ENCODE measurements around the gene METTL5.
"Not testable (repeated sequence)": the region's sequence is repeated elsewhere in the genome, so short reads cannot be mapped to it uniquely, and the experiment has no call there.

METTL5 gene

GRCh38 chr2:169845016-169845415, 20.3 kb upstream of the METTL5 start:
- Histone ChIP-seq H3F3A (ENCODE audit: insufficient read depth, low read length) (no peaks in the 10 kb centered on the region), H3K79me2 (ENCODE audit: insufficient read depth, low read length) (peaks cover 3% of the 10 kb centered on the region; the same call in 1 of the 2 replicates), H3K9me3 (ENCODE audit: low read length) (peaks cover 3% of the 10 kb centered on the region), H3K27me3 (ENCODE audit: insufficient read depth, low read length) (no peaks in the 10 kb centered on the region), H3K9ac (ENCODE audit: low read length) (no peak overlapping the region), H3K4me2 (ENCODE audit: low read length) (no peak overlapping the region), H4K20me1 (ENCODE audit: insufficient read depth, low read length) (no peaks in the 10 kb centered on the region), H2AFZ (ENCODE audit: low read length) (no peak overlapping the region), H3K27ac (ENCODE audit: low read depth, low read length, poor library complexity, severe bottlenecking) (no peak overlapping the region), H3K9me2 (ENCODE audit: low read depth, low read length) (no peaks in the 10 kb centered on the region), H3K36me3 (ENCODE audit: insufficient read depth, low read length) (peaks cover 9% of the 10 kb centered on the region), H3K4me1 (ENCODE audit: insufficient read depth, low read length, severe bottlenecking) (no peaks in the 10 kb centered on the region), H3K4me3 (ENCODE audit: low read depth, low read length, poor library complexity, severe bottlenecking) (no peak overlapping the region)
- TF ChIP-seq EZH2 (IDR thresholded peaks at IDR 0.05; ENCODE audit: borderline replicate concordance, low read length) (no peak), CTCF (IDR thresholded peaks at IDR 0.05; ENCODE audit: low read length) (no peak)

GRCh38 chr2:169841625-169842024, 16.9 kb upstream of the METTL5 start:
- not testable (repeated sequence) for H3K4me1 ChIP-seq (ENCODE audit: insufficient read depth, low read length, severe bottlenecking); H2AFZ ChIP-seq (ENCODE audit: low read length); H3K9ac ChIP-seq (ENCODE audit: low read length); H3K4me3 ChIP-seq (ENCODE audit: low read depth, low read length, poor library complexity, severe bottlenecking); H3K9me2 ChIP-seq (ENCODE audit: low read depth, low read length); H3K79me2 ChIP-seq (ENCODE audit: insufficient read depth, low read length); H3K9me3 ChIP-seq (ENCODE audit: low read length); H3K27me3 ChIP-seq (ENCODE audit: insufficient read depth, low read length); H3F3A ChIP-seq (ENCODE audit: insufficient read depth, low read length); H3K27ac ChIP-seq (ENCODE audit: low read depth, low read length, poor library complexity, severe bottlenecking); H3K36me3 ChIP-seq (ENCODE audit: insufficient read depth, low read length); H3K4me2 ChIP-seq (ENCODE audit: low read length); H4K20me1 ChIP-seq (ENCODE audit: insufficient read depth, low read length)

- no peak overlapping the region for H3K4me2 ChIP-seq (ENCODE audit: low read length)
- H2AFZ ChIP-seq (ENCODE audit: low read length): no peak overlapping the region
- no peaks in the 10 kb centered on the region for H3K9me2 ChIP-seq (ENCODE audit: low read depth, low read length)
Observed at GRCh38 chr2:169840747-169841142, 16.0 kb upstream of the METTL5 start.

More at GRCh38 chr2:169840747-169841142, 16.0 kb upstream of the METTL5 start:
- Histone ChIP-seq H3K9me3 (ENCODE audit: low read length) (no peaks in the 10 kb centered on the region), H3K79me2 (ENCODE audit: insufficient read depth, low read length) (peaks cover 8% of the 10 kb centered on the region; the same call in 1 of the 2 replicates), H3K27ac (ENCODE audit: low read depth, low read length, poor library complexity, severe bottlenecking) (no peak overlapping the region), H4K20me1 (ENCODE audit: insufficient read depth, low read length) (no peaks in the 10 kb centered on the region), H3K36me3 (ENCODE audit: insufficient read depth, low read length) (no peaks in the 10 kb centered on the region), H3K4me1 (ENCODE audit: insufficient read depth, low read length, severe bottlenecking) (no peaks in the 10 kb centered on the region), H3K27me3 (ENCODE audit: insufficient read depth, low read length) (no peaks in the 10 kb centered on the region), H3K9ac (ENCODE audit: low read length) (no peak overlapping the region), H3K4me3 (ENCODE audit: low read depth, low read length, poor library complexity, severe bottlenecking) (no peak overlapping the region), H3F3A (ENCODE audit: insufficient read depth, low read length) (no peaks in the 10 kb centered on the region)
- no peak for TF ChIP-seq EZH2 (IDR thresholded peaks at IDR 0.05; ENCODE audit: borderline replicate concordance, low read length)
- TF ChIP-seq CTCF (IDR thresholded peaks at IDR 0.05; ENCODE audit: low read length): no peak

Data from OCI-LY1 (cell line).